ENCODE measurements around the gene CRYBG2.
A peak's percentile ranks its signal among the peaks of the same experiment; 100 is the strongest.

CRYBG2 gene

GRCh38 chr1:26279456-26280332, 74.2 kb downstream of the CRYBG2 start, which contains the start of gene SH3BGRL3:
Gene SH3BGRL3, plus strand, starts transcription at chr1:26280086. Its CDS starts 70 bp downstream, at chr1:26280156.
- peak; percentile 82 for DNase-seq

- DNase-seq = no peak
Measured at GRCh38 chr1:26278724-26279455, 75.0 kb downstream of the CRYBG2 start.

- no peak for DNase-seq
Measured at GRCh38 chr1:26278303-26278702, 75.6 kb downstream of the CRYBG2 start.

DNA sequence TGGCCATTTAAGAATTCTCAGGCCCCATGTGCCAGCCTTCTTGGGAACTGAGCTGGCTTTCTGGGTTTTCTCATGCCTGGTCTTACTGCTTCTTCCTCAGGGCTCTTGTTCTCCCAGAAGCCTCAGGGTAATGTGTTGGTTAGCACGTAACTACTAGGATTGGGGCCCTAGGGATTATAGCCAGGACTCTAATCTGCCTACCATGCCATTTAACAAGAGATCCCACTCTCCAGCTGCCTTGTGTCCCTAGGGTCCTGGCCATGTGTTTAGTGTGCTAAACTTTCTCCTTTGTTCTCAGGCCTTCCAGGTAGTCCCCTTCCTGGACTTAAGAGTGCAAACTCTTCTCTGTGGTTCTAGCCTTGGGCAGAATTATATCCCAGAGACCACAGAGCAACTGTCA, 76.2 kb downstream of the CRYBG2 start:
- DNase-seq = no peak

DNA sequence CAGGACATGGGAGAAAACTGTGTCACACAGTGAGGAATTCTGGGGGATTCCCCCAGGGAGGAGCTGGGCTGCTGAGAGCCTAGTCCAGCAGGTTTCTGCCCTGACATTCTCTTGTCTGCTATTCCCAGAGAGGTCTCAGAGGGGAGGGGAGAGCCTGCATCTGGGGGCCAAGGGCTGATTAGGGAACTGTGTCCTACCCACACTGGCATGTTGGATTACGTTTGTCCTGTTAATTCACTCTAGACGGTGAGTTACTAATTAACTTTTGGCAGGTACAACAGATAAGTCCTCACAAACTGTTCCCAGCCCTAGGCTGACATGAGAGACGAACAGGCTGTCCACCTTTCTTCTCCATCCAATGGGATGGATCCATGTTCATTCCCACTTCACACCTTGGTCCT, 76.7 kb downstream of the CRYBG2 start:
- DNase-seq = no peak

GRCh38 chr1:26276432-26276838, 77.5 kb downstream of the CRYBG2 start:
- no peak for DNase-seq

GRCh38 chr1:26275580-26276431, 78.1 kb downstream of the CRYBG2 start:
- DNase-seq = no peak

- DNase-seq = no peak
Measured at GRCh38 chr1:26274801-26275425, 79.0 kb downstream of the CRYBG2 start.
